ENCODE measurements around the gene KIF16B. TPM values are rescaled to one million over a fixed set of nuclear protein-coding genes. Genes with fewer than 3 reads are reported as not detected.

KIF16B gene
- total and polyA plus RNA-seq, 2 experiments from 2014 or later: 9.3 to 21.8 TPM

DNA sequence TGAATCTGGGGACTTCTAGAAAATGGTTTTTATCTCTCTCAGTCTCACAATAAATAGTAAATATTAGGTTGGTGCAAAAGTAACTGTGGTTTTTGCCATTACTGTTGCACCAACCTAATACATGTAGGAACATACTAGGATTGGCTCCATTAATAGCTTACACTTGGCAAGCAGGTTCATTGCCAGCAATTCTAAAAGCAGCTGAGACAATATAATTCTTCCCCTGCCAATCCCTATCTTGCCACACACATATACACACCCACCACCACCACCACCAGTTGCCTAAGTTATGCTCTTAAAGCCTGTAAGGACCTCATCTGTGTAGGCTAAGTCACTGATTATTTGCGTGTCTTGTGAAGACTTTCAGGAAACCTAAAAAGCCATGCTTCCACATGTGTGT, 145.1 kb downstream of the KIF16B start:
- Histone ChIP-seq H3K27ac (no peak overlapping the region), H3K36me3 (replicated peaks; ENCODE audit: insufficient read depth, low read depth) (no peaks in the 10 kb centered on the region), H3K9me3 (ENCODE audit: low read depth) (no peaks in the 10 kb centered on the region), H3K4me3 (no peak overlapping the region), H3K4me2 (no peak overlapping the region), H3K4me1 (ENCODE audit: insufficient read depth) (no peaks in the 10 kb centered on the region), H3K27me3 (no peaks in the 10 kb centered on the region), H4K20me1 (ENCODE audit: insufficient read depth, poor library complexity, severe bottlenecking) (no peaks in the 10 kb centered on the region), H3K79me2 (no peaks in the 10 kb centered on the region), H2AFZ (no peak overlapping the region), H3K9me2 (replicated peaks; ENCODE audit: insufficient read depth) (no peaks in the 10 kb centered on the region)
- TF ChIP-seq CTCF (IDR thresholded peaks at IDR 0.05; ENCODE audit: poor library complexity) (no peak), EZH2phosphoT487 (IDR thresholded peaks at IDR 0.05; ENCODE audit: low read depth, severe bottlenecking, unreplicated experiment) (no peak), EZH2 (IDR thresholded peaks at IDR 0.05; ENCODE audit: borderline replicate concordance) (no peak)
- WGBS (ENCODE audit: low lambda C conversion rate, missing lambda C conversion rate): 100% methylated on average over 1 of the region's 1 CpG
- no peak for DNase-seq (ENCODE audit: low spot score)

- no peak for DNase-seq (ENCODE audit: low spot score)
- Histone ChIP-seq H4K20me1 (ENCODE audit: insufficient read depth, poor library complexity, severe bottlenecking) (no peaks in the 10 kb centered on the region), H3K9me2 (replicated peaks; ENCODE audit: insufficient read depth) (no peaks in the 10 kb centered on the region), H3K9me3 (ENCODE audit: low read depth) (no peaks in the 10 kb centered on the region), H3K36me3 (replicated peaks; ENCODE audit: insufficient read depth, low read depth) (no peaks in the 10 kb centered on the region), H3K4me3 (no peak overlapping the region), H3K79me2 (no peaks in the 10 kb centered on the region), H2AFZ (no peak overlapping the region), H3K4me1 (ENCODE audit: insufficient read depth) (no peaks in the 10 kb centered on the region), H3K4me2 (no peak overlapping the region), H3K27ac (no peak overlapping the region), H3K27me3 (no peaks in the 10 kb centered on the region)
- 100% methylated on average over 2 of the region's 2 CpGs for WGBS (ENCODE audit: low lambda C conversion rate, missing lambda C conversion rate)
- no peak for TF ChIP-seq EZH2phosphoT487 (IDR thresholded peaks at IDR 0.05; ENCODE audit: low read depth, severe bottlenecking, unreplicated experiment)
- TF ChIP-seq CTCF (IDR thresholded peaks at IDR 0.05; ENCODE audit: poor library complexity): no peak
- no peak for TF ChIP-seq EZH2 (IDR thresholded peaks at IDR 0.05; ENCODE audit: borderline replicate concordance)
Measured at GRCh38 chr20:16427571-16427970, 145.7 kb downstream of the KIF16B start.

DNA sequence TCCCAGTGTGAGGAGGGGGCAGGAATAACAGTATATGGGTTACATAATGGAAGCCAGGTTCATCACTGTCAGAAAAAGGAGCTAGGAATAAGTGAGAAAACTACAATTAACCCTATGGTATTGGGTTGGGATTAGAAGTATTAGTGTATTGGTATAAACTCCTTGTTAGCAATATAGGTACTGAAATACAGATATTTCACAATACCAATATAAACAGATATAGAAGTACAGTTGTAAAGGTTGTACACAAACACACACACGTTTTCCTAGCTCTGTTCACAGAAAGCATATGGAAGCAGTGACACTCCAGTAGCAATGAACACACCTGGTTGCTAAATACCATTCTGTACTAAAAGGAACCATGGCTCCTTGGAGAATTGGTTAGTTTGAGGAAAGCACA, 148.5 kb downstream of the KIF16B start:
- no peaks in the 10 kb centered on the region for H3K27me3 ChIP-seq
- TF ChIP-seq CTCF (IDR thresholded peaks at IDR 0.05; ENCODE audit: poor library complexity): no peak
- no peak for TF ChIP-seq EZH2phosphoT487 (IDR thresholded peaks at IDR 0.05; ENCODE audit: low read depth, severe bottlenecking, unreplicated experiment)
- no peak for TF ChIP-seq EZH2 (IDR thresholded peaks at IDR 0.05; ENCODE audit: borderline replicate concordance)
- no peak overlapping the region for H3K4me2 ChIP-seq
- DNase-seq (ENCODE audit: low spot score): no peak
- H3K4me3 ChIP-seq: no peak overlapping the region
- no peak overlapping the region for H2AFZ ChIP-seq
- no peaks in the 10 kb centered on the region for H3K79me2 ChIP-seq
- WGBS (ENCODE audit: low lambda C conversion rate, missing lambda C conversion rate): 79% methylated on average over 1 of the region's 1 CpG
- H3K9me2 ChIP-seq (replicated peaks; ENCODE audit: insufficient read depth): no peaks in the 10 kb centered on the region
- no peaks in the 10 kb centered on the region for H4K20me1 ChIP-seq (ENCODE audit: insufficient read depth, poor library complexity, severe bottlenecking)
- no peaks in the 10 kb centered on the region for H3K9me3 ChIP-seq (ENCODE audit: low read depth)
- no peaks in the 10 kb centered on the region for H3K36me3 ChIP-seq (replicated peaks; ENCODE audit: insufficient read depth, low read depth)
- H3K4me1 ChIP-seq (ENCODE audit: insufficient read depth): no peaks in the 10 kb centered on the region
- no peak overlapping the region for H3K27ac ChIP-seq

Data from hepatocyte (in vitro differentiated cells).